ENCODE measurements around the gene PTK6. TPM values are rescaled to one million over a fixed set of nuclear protein-coding genes. Genes with fewer than 3 reads are reported as not detected.
"Not testable (repeated sequence)": the region's sequence is repeated elsewhere in the genome, so short reads cannot be mapped to it uniquely, and the experiment has no call there.

Gene PTK6
- total and polyA plus RNA-seq, 2 of the 13 experiments (the other 11 are each of a cell fraction or from before 2014, with no cell fraction given): 0.08 TPM; not detected in 1

DNA sequence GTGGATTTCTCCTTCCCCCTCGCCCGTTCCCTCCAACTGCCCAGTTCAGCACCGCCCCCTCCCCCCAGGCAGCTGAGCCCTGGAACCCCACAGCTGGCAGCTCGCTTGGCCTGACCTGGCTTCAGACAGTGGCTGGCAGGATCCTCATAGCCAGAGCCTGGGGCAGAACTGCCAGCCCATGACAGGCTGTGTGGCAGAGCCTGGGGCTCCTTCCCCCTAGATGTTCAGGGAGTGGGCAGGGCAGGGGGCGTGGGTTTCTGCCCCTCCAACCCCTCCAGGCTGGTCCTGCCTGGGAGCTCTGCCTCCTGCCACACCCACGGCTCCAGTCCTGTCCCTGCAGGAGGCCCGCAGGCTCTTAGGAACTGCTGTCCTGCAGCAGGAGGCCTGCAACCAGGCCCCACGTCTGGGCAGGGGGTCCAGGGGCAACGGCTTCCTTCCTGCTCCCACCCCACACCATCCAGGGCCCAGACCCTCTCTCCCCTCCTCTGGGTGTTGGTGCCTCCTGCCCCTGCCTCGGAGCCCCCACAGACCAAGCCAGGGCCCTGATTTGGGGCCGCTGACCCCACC lies 55.1 kb downstream of the PTK6 start:
- BruUV-seq (replicated peaks): no TSS peak
- ATAC-seq: peak; percentile 4; the same call in 2 of the 3 replicates
- no peak overlapping the region for H2AFZ ChIP-seq (ENCODE audit: low read length)
- H3K4me2 ChIP-seq (ENCODE audit: low read depth, low read length): no peak overlapping the region
- no peak for TF ChIP-seq SMAD3 (CRISPR knock-in tag; IDR thresholded peaks at IDR 0.05)
- no peak for TF ChIP-seq BCL6 (CRISPR knock-in tag; IDR thresholded peaks at IDR 0.05)
- no peak for TF ChIP-seq ZNF773 (CRISPR knock-in tag; IDR thresholded peaks at IDR 0.05; ENCODE audit: borderline replicate concordance)
- 0 out of 2 replicates have a peak, but pooled peaks have one; percentile 9 for TF ChIP-seq NRL (CRISPR knock-in tag; IDR thresholded peaks at IDR 0.05; ENCODE audit: borderline replicate concordance)
- intact Hi-C loops (cut with micrococcal nuclease; ENCODE audit: unreplicated experiment) (no loop called here), in situ Hi-C loops (cut with HindIII; ENCODE audit: extremely low pct_ligation_motif_present, low pct_unique_long_range_greater_than_20kb) (no loop called here)
- ChIA-PET POLR2A (no interaction called here), CTCF (ENCODE audit: low intra/inter-chr PET ratio, low total read pairs) (no interaction called here)
- H3K9me3 ChIP-seq (ENCODE audit: low read length): no peaks in the 10 kb centered on the region
- no peak overlapping the region for H3K4me3 ChIP-seq (replicated peaks in 1 of 3; ENCODE audit: insufficient read depth in 1 of 3, low read depth in 2 of 3, low read length in 3 of 3)
- no peaks in the 10 kb centered on the region for H3K79me2 ChIP-seq (ENCODE audit: insufficient read depth, low read length)
- H3K27ac ChIP-seq (ENCODE audit: extremely low read length, insufficient read depth, low read length): no peak overlapping the region
- FAIRE-seq: no peak
- no peak overlapping the region for H3K9ac ChIP-seq (ENCODE audit: insufficient read depth, low read depth, low read length)
- no peaks in the 10 kb centered on the region for H3K36me3 ChIP-seq (replicated peaks in 1 of 2; ENCODE audit: control insufficient read depth in 1 of 2, insufficient read depth in 2 of 2, low read length in 2 of 2)
- no peak for DNase-seq (ENCODE audit: low spot score)
- peaks cover 23 to 79% of the 10 kb centered on the region in 2 experiments for H3K27me3 ChIP-seq (ENCODE audit: control insufficient read depth in 1 of 2, insufficient read depth in 2 of 2, low read length in 2 of 2)
- H3K4me1 ChIP-seq (ENCODE audit: insufficient read depth, low read length): peaks cover 11% of the 10 kb centered on the region
- peaks cover 5% of the 10 kb centered on the region; the same call in 1 of the 2 replicates for H4K20me1 ChIP-seq (ENCODE audit: insufficient read depth, low read length)
- 8% methylated on average over 11 of the region's 11 CpGs for WGBS (ENCODE audit: low lambda C conversion rate)

DNA sequence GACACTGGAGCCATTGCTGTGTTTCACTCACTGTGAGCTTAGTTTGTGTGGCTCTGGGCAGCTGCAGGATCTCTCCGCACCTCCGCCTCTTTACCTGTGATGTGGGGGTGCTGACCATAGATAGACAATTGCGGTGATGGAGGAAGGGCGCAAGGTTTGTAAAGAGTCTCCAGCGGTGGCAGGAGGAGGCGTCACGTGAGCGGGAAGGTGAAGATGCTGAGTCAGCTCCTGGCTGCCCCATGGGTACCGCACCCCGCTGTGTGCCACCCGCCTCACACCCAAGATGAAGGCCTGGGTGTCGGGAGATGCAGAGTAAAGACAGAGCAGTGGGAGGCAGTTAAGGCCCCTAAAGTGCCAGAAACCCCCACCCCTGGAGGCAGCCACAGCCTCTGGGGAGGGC lies 55.7 kb downstream of the PTK6 start:
- no peak for FAIRE-seq
- 39% methylated on average over 12 of the region's 12 CpGs for WGBS (ENCODE audit: low lambda C conversion rate)

DNA sequence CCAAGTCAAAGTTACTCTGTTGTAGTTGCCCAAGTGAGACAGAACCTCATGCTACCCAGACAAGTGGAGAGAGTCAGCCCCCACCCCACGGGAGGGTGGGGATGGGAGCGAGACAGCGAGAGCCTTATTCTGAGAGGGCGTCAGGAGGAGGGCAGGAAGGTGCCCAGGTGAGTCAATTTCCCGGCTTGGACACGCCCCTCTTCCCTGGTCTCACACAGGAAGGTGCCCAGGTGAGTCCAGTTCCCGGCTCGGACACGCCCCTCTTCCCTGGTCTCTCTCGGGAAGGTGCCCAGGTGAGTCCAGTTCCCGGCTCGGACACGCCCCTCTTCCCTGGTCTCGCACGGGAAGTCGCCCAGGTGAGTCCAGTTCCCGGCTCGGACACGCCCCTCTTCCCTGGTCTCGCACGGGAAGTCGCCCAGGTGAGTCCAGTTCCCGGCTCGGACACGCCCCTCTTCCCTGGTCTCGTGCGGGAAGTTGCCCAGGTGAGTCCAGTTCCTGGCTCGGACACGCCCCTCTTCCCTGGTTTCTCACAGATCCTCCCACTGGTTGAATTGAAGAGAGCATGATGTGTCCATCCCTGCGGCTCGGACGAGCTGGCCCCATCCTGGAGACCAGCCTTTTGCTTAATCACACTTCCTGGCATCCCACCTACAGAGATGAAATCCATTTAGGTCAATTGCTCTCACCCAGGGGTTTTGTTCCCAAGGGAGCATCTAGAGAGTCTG lies 57.3 kb downstream of the PTK6 start:
- BruUV-seq (replicated peaks); in situ Hi-C loops (cut with HindIII; ENCODE audit: extremely low pct_ligation_motif_present, low pct_unique_long_range_greater_than_20kb); FAIRE-seq; H3K27ac ChIP-seq (ENCODE audit: extremely low read length, insufficient read depth, low read length); H3K9ac ChIP-seq (ENCODE audit: insufficient read depth, low read depth, low read length); H3K4me3 ChIP-seq (replicated peaks in 1 of 3; ENCODE audit: insufficient read depth in 1 of 3, low read depth in 2 of 3, low read length in 3 of 3); H3K9me3 ChIP-seq (ENCODE audit: low read length); H2AFZ ChIP-seq (ENCODE audit: low read length); CTCF ChIA-PET (ENCODE audit: low intra/inter-chr PET ratio, low total read pairs); POLR2A ChIA-PET; intact Hi-C loops (cut with micrococcal nuclease; ENCODE audit: unreplicated experiment); H3K4me2 ChIP-seq (ENCODE audit: low read depth, low read length); DNase-seq (ENCODE audit: low spot score); H3K36me3 ChIP-seq (replicated peaks in 1 of 2; ENCODE audit: control insufficient read depth in 1 of 2, insufficient read depth in 2 of 2, low read length in 2 of 2); H4K20me1 ChIP-seq (ENCODE audit: insufficient read depth, low read length); ATAC-seq; H3K79me2 ChIP-seq (ENCODE audit: insufficient read depth, low read length): not testable (repeated sequence)
- 35% methylated on average over 31 of the region's 32 CpGs for WGBS (ENCODE audit: low lambda C conversion rate)
- peaks cover 28 to 89% of the 10 kb centered on the region in 2 experiments for H3K27me3 ChIP-seq (ENCODE audit: control insufficient read depth in 1 of 2, insufficient read depth in 2 of 2, low read length in 2 of 2)
- H3K4me1 ChIP-seq (ENCODE audit: insufficient read depth, low read length): peaks cover 11% of the 10 kb centered on the region

More for the DNA sequence above, 55.7 kb downstream of the PTK6 start:
- Histone ChIP-seq H3K4me3 (replicated peaks in 1 of 3; ENCODE audit: insufficient read depth in 1 of 3, low read depth in 2 of 3, low read length in 3 of 3) (no peak overlapping the region), H3K9ac (ENCODE audit: insufficient read depth, low read depth, low read length) (no peak overlapping the region), H3K79me2 (ENCODE audit: insufficient read depth, low read length) (no peaks in the 10 kb centered on the region), H3K36me3 (replicated peaks in 1 of 2; ENCODE audit: control insufficient read depth in 1 of 2, insufficient read depth in 2 of 2, low read length in 2 of 2) (no peaks in the 10 kb centered on the region), H3K27me3 (ENCODE audit: control insufficient read depth in 1 of 2, insufficient read depth in 2 of 2, low read length in 2 of 2) (peaks cover 26 to 84% of the 10 kb centered on the region in 2 experiments), H2AFZ (ENCODE audit: low read length) (no peak overlapping the region), H3K4me1 (ENCODE audit: insufficient read depth, low read length) (peaks cover 11% of the 10 kb centered on the region), H3K9me3 (ENCODE audit: low read length) (no peaks in the 10 kb centered on the region), H3K4me2 (ENCODE audit: low read depth, low read length) (no peak overlapping the region), H3K27ac (ENCODE audit: extremely low read length, insufficient read depth, low read length) (no peak overlapping the region), H4K20me1 (ENCODE audit: insufficient read depth, low read length) (peaks cover 5% of the 10 kb centered on the region; the same call in 1 of the 2 replicates)
- POLR2A ChIA-PET: no interaction called here
- in situ Hi-C loops (cut with HindIII; ENCODE audit: extremely low pct_ligation_motif_present, low pct_unique_long_range_greater_than_20kb): no loop called here
- CTCF ChIA-PET (ENCODE audit: low intra/inter-chr PET ratio, low total read pairs): no interaction called here
- no peak for TF ChIP-seq SAFB2 (CRISPR knock-in tag; IDR thresholded peaks at IDR 0.05; ENCODE audit: borderline replicate concordance, low read depth)
- TF ChIP-seq MAFF (IDR thresholded peaks at IDR 0.05; ENCODE audit: low read depth, low read length): peak; percentile 88
- TF ChIP-seq MAFK (conservative IDR thresholded peaks at IDR 0.05 in 1 of 2, IDR thresholded peaks at IDR 0.05 in 1 of 2; ENCODE audit: low read length in 2 of 2): peak; percentile 90 to 94
- intact Hi-C loops (cut with micrococcal nuclease; ENCODE audit: unreplicated experiment): no loop called here
- DNase-seq (ENCODE audit: low spot score) (no peak), ATAC-seq (no peak)
- no TSS peak for BruUV-seq (replicated peaks)

Measured in HepG2 (cell line).